GM23248 (cell line): ENCODE results near the gene HDGF.

Experiments used
- EZH2 ChIP-seq: fragments of 200-600 bp; sonication (generic); IDR thresholded peaks from 2 replicates; pipeline ENCODE4 v1.6.1; 2018; ENCODE audit warnings: antibody characterized with exemption, mild to moderate bottlenecking; ENCODE audit not compliant: insufficient read depth, poor library complexity, severe bottlenecking
- EZH2phosphoT487 ChIP-seq: fragments of 200-600 bp; sonication (generic); IDR thresholded peaks from 2 replicates; pipeline ENCODE4 v1.6.1; 2018; ENCODE audit warnings: antibody characterized with exemption, moderate library complexity, mild to moderate bottlenecking, low read depth; ENCODE audit not compliant: insufficient read depth

DNA sequence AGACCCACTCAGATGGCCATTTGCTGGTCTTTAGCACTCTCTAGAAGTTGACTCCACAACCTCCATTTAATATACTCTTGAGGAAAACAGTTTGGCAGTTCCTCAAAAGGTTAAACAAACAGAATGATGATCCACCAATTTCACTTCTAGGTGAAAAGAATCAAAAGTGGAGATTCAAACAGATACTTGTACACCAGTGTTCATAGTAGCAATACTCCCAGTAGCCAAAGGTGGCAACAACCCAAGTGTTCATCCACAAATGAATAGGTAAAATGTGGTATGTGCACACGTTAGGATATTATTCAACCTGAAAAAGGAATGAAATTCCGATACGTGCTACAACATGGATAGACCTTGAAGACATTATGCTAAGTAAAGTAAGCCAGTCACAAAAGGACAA is 22.1 kb upstream of the HDGF start:
- no peak for TF ChIP-seq EZH2phosphoT487
- no peak for TF ChIP-seq EZH2
